Measurements from ENCODE around the gene PCDH12.

The PCDH12 gene

DNA sequence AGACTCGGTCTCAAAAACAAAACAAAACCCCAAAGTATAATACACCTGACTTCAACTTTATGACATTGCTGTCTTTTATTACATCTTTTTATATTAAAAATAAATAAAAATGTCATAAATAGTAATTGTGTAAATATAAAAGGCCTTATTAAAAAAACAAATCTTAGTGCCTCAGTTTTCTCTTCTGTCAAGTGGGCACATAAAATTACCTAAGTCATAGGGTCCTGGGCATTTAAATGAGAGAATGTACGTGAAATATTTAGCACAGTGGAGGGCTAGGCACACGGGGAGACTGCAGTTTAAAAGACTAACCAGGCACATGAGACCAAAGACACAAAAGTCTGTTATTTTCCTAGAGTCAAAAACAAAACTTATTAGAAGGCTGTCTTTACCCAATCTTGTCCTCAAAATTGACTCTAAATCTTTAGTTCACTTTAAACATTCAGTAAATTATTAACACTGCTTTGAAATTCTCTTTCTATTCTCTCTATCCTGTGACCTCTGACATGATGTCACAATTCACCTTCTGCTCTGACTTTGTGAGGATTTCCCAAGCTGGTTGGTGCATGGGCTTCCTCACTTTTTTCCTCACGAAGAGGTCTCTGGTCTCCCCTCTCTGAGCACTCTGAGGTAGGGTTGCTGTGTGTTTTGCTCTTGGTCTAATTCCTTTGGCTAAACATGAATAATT is 8.4 kb upstream of the PCDH12 start:
- no peak for DNase-seq (ENCODE audit: low spot score)

DNA sequence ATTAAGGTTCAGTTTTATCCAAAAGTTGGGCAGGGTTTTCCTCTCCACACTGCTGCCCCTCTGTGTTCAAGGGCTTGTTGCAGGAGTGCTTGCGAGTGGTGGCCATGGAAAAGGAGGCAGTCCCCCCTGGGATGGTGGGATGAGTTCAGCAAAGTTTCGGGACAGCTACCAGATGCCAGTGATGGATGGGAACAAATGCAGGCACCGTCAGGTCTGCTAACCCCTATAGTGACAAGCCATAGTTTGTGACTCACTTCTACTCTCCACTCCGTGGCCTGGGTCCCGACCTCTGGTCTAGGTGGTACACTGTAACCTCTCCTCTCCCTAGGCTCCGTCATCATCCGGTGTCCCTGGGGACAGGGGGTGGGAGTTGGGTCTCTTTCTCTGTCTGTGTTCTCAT is 7.1 kb upstream of the PCDH12 start:
- DNase-seq (ENCODE audit: low spot score) = no peak

DNA sequence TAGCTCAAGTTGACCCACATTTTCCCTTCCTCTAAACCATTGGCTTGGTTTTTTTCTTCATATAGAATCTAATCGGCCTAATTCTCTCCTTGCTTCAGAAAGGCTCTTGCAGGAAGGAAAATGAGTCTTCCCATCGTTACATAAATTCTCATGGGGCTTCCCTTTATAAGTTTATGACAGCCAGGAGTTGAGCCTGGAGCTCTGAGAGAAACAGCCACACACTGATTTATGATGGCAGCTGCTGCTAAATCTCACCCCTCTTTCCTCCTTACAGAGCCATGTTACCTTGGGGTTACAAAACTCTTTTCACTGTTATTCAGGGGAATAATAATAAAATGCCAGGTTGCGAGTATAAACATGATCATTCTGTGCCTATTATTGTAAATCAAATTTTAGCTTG is 5.7 kb upstream of the PCDH12 start:
- no peak for DNase-seq (ENCODE audit: low spot score)

DNA sequence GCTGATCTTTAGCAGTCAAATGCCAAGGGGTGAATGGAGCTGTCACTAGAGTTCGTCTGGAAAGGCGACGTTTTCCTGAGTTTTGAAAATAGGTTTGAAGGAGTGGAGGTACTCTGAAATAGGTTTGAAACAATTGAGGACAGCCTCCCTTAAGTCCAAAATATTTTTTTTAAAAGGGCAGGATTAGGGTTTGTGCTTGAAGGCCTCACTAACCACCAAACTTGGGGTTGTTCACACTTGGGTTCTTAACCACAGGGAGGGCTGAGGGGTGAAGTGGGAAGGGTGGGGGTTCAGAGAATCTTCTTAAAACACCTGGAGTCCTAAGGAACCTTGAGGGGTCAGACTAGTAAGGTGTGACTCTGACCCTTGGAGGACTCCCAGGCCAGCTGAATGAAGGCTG is 3.5 kb upstream of the PCDH12 start:
- no peak for DNase-seq (ENCODE audit: low spot score)

DNA sequence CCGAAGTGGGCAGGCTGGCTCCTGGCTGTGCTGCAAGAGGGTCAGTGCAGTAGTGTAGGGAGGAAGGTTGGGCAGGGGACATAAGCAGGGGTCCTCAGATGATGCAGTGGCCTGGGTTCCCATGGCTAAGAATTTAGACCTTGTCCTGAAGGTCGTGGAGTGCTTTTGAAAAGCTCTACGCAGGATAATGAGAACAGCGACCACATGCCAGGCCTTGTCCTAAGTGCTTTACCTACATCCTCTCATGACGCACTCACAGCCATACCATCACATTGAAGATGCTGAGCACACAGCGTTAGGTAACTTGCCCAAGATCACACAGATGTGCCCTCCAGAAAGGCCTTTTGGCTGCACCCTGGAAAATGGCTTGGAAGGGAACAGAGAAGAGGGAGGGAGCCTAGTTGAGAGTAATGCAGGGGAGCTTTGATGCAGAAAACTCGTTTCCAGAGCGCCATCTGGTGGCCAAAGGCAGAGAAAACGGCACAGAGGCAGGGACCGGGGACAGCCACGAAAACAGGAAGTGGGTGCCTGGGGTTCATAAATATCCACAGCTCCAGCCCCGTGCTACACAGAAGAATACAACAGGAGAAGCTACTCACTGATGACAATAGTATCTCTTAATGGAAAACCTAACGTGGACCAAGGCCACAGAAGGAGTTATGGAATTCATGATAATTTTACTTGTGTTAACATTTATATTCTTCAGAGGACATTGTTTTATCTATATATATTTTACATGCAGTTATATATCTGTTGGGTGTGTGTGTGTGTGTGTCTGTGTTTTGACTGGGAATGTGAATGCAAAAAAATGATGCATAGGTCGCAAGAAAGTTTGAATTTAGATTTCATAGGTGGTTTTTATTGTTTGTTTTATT is 2.7 kb upstream of the PCDH12 start:
- peak; percentile 72 for DNase-seq (ENCODE audit: low spot score)

DNA sequence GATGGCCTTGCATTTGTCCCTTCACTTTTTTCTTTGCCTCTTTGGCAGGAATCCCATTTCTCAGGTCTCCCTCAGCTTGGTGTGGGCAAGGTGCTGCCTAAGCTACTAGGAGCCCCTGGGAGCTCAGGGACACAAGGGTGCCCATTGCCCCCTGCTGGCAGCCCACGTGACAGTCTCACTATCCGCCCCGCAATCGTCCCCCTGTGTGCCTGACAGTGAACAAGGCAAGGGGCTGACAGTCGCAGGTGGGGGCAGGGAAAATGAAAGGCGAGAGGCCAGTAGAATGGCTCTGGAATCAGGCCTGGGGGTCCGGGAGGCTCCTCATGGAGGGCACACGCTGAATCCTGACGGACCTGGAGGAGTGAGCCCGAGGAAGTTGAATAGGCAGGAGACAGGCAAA is 2.0 kb upstream of the PCDH12 start:
- DNase-seq (ENCODE audit: low spot score) = no peak

DNA sequence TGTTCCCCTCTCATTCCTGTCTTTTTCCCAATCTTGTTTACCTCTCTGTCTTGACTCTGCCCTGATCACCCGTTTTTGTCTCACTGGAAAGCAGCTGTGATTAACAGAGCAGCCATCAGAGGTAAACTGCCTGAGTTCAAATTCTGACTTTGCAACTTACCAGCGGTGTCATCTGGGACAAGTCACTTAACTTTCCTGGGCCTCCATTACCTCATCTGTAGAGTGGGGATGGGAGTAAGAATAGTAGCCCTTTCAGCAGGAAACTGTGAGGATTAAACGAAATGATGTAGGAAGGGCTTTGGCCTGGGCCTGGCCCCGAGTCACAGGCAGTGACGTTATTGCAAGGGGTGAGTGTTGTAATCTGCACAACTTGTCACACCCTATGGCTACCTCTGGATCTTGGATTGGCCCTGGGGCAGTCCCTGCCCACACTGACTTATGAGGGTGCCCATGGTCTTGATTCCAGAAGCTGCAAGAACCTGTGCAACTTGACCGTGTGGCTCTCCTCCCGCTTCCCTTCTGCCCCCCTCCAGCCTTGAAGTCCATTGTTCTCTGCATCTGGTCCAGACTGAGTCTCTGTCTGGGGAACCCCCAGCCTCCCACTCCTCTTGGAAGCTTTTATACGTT is 657 bp upstream of the PCDH12 start:
- DNase-seq (ENCODE audit: low spot score) = no peak

DNA sequence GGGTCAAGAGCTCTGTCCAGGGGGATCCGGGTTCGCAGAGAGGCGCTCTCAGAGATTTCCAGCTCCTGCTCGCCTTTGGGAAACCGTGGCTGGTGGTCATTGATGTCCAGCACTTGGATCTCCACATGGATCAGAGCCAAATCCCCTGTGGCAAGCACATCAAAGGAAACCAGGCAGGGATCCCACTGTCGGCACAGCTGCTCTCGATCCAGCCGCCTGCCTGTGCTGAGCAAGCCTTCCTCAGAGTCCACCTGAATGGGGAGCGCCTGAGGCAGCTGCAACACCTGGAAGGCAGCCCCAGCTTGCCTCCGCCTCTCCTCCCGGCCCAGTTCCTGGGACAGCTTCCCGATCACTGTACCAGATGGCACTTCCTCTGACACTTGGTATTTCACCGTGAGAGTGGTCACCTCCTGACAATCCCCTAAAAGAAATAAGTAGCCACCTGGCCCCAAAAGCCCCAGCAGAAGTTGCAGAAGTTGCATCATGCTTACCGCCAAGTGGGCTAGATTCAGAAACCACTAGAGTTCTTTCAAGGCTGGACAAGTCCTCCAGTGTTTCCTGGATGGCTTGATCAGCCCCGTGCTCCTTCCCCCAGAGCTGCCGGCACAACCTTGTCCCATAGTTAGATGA is 520 bp downstream of the PCDH12 start:
- no peak for DNase-seq (ENCODE audit: low spot score)

DNA sequence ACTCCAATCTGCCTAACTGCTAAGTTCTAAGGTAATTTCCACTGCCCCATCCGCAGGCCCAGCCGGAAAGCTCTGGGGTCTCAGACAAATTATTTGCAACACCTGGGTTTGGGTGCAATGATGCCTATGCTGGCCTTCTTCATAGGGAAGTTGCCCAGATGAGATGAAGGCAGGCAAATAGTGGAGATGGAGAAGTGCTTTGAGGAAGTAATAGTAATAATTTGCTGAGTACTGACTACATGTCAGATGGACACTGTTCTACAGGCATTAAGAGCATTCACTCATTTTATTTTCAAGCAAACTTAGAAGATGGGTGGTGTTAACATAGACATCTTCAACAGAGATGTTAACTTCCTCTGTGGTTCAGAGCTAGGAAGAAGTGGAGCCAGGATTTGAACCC is 3.8 kb downstream of the PCDH12 start:
- DNase-seq (ENCODE audit: low spot score) = no peak

DNA sequence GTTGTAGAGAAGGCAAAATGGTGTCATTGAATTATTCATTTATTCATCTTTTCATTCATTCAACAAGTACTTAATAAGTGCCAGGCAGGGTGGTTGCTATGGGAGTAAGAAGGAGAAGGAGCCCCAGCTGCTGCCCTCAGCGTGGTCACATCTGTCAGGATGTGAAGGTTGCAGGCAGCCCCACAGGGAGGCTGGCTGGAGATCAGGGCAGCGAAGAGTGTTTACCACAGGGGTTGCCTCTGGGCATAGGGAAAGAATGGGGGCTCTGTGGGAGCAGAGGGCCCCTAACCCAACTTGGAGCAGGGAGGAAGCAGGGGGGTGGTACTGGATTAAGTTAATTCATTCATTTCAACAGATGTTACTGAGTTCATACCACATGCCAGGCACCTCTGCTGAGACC is 6.0 kb downstream of the PCDH12 start:
- no peak for DNase-seq (ENCODE audit: low spot score)

DNA sequence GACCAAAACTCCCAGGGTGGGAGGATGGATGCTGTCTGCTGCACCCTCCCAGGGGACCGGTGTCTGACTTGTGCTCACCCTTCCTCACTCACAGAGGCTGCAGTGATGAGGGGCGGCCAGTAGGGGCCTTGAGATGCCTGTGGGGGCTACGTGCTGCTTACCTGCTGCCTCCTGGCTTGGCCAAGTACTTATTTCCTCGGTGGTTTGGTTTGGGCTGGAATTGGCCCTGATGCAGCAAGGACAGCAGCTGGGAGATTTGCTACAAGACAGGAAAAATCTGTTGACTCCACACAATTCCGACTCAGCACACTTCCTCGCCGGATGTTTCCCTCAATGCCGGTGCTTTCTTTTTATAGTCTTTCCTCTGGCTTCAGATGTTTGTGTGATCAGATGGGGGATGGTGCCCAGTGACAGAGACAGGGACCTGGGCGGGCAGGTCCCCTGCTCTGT is 6.6 kb downstream of the PCDH12 start:
- DNase-seq (ENCODE audit: low spot score) = no peak

DNA sequence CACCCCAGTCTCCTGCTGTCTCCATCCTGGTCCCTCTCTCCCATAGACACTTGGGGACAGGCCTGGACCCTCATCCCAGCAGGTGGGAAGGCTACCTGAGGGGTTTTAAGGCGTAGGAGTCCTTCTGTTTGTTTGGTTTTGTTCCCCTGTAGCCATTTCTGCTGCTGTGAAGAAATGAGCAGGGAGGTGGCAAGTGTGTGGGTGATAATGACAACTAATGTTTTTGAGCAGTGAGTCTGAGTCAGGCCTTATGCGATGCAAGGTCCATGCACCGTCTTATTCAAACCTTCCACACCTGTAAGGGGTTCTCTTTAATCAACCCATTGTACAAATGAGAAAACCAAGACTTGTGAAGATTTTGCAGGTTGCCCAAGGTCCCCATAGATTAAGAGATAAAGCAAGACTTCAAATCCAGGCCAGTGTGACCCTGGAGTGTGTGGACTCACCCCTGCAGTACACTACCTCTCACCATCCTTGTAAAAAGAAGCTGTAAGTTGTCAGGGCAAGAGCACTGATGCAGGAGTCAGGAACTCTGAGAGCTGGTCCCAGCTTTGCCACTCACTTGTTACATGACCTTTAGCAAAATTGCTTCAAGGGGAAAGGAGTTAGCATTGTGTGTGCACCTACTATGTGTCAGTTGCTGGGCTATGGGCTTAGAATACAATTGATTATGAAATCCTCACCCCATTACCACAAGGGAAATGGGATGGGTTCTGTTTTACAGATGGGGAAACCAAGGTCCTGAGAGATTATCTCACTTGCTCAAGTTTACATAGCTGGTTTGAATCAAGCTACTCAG is 7.6 kb downstream of the PCDH12 start:
- DNase-seq (ENCODE audit: low spot score) = no peak

DNA sequence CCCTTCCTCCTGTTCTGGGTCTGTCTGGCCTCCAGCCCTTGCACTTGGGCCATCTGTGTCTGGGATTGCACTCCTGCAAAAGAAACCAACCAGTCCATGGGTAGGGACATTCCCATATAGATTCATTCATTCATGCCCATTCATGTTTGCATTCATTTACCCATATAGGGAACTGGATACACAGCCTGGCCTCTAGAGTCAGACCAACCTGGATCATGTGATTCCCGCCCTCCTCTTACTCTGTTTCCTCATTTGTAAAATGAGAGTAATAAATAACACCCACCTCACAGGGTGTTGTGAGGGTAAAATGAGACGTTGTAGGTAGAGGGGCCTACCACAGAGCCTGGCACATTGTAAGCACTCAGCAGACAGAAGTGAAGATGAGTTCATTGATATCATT is 8.5 kb downstream of the PCDH12 start:
- DNase-seq (ENCODE audit: low spot score) = no peak

DNA sequence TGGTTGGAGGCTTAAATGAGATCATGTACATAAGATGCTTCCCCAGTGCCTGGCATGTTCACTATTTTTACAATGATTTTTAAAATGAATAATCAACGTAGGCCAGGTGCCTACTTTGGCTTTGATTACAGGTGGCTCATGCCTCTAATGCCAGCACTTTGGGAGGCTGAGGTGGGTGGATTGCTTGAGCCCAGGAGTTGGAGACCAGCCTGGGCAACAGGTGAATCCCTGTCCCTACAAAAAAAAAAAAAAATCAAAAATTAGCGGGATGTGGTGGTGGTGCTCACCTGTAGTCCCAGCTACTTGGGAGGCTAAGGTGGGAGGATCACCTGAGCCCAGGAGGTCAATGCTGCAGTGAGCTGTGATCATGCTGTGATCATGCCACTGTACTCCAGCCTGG is 9.2 kb downstream of the PCDH12 start:
- no peak for DNase-seq (ENCODE audit: low spot score)

DNA sequence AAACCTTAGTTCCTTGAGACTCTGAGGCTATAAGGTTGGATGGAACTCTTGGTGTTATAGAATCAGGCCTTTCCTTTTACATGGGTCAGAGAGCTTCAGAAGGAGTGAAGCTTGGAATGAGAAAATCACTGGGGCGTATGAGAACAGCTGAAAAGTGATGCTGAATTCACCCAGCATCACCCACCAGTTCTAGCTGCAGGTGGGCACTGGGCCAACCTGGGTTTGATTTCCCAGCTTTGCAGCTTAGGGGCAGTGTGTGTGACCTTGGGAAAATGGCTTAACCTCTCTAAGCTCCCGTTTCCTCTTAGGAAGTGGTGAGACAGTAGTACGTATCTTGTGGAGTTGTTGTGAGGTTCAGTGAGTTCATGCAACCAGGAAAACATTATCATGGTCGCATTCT is 10.7 kb downstream of the PCDH12 start:
- DNase-seq (ENCODE audit: low spot score) = no peak

DNA sequence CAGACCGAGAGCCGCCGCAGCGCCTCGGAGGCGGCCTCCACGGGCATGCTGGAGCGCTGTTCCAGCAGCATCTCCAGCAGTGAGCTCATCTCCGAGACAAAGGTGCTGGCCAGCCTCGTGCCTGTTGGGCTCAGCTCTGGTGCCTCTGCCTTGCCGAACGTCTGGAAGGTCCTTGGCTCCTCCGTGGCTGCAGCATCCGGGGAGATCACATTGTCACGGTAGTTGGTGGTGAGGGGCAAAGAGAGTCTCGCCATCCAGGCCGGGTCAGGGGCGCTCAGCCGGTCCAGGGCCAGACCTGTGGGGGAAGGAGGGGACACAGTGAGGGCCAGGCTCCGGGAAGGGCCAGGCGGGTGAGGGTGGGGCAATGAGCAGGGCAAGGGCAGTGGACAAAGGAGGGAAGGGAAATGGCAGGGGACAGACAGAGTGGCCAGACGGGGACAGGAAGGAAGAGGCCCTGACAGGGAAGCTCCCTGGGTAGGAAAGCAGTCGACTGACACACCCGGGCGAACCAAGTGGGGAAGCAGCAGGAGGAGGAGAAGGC is 12.4 kb downstream of the PCDH12 start:
- DNase-seq (ENCODE audit: low spot score) = peak; percentile 74

DNA sequence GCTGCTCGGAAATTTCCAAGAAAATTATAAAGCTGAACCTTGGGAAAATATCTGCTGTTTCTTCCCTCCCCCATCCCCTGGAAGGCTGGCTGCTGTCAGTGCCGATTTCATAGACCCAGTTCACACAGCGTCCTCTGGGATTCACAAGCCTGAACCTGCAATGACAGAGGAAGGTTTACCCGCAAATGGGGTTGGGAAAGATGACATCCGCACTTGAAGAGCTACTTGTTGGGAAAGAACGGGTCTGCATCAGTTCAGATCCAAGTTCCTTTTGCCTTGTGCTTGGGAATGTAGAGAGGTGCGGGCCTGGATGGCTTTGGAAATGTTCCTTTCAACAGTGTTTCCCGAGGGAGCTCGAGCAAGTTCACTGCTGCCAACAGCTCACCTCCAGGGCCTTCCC is 13.9 kb downstream of the PCDH12 start:
- no peak for DNase-seq (ENCODE audit: low spot score)

DNA sequence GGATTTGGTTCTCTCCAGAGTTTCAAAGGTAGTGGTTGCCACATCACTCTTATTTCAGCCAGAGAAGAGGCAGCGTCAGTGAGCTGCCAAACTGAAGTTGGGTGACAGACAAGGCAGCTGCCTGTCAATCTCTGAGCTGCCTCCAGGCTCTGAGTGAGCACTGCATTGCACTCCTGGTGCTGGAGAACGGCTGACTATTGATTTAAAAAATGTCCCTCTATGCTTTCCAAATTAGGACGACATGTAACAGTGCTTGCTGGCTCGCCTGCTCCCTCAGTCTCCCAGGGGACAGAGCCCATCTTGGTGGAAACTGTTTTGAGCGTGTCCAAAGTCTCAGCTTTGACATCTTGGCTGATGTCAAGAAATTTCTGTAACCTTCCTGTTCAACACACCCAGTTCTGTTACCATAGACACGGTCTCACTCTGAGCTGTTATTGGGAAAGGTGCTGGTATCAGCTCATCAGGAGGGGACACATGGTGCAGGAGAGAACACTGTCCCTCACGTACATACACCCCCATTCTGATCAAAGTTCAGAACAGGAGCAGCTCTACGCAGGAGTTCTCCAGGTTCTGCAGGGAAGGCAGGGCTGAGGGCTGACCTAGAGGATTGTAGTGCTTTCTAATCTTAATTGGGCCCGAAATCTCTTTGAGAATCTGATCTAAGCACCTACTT is 15.7 kb downstream of the PCDH12 start:
- DNase-seq (ENCODE audit: low spot score) = no peak

DNA sequence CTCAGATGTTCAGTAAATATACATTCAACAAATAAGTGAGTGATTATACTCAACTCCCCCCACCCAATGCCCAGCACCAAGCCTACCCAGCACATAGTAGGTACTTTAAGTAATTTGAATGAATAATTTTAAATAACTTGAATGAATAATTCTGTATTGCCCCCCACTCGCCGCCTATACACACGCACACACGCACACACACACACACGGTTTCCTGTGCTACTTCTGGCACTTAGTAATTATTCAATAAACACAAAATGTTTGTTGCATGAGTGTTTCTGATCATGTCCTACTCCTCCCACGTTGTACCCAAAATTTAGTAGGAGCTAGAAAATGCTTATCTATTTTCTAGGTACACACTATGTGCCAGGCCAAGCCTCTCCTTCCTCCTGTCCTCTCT is 16.2 kb downstream of the PCDH12 start:
- no peak for DNase-seq (ENCODE audit: low spot score)

DNA sequence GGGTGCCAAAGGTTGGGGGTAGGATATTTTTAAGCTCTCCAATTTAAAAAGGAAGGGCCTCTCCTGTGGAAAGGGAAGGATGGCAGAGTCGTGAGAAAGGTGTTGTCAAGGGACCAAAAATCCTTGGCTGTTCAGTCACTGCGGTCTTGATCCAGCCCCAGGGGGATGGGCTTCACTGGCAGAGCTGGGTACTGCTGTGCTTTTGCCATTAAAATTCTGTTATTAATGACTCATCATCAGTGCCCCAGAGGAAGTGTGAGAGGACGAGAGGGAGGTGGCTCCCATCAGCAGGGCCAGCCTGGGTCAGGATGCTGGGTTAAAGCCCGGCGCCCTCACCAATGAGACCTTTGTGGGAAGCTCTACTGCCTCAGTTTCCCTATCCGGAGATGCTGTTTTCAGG is 16.7 kb downstream of the PCDH12 start:
- DNase-seq (ENCODE audit: low spot score) = no peak

DNA sequence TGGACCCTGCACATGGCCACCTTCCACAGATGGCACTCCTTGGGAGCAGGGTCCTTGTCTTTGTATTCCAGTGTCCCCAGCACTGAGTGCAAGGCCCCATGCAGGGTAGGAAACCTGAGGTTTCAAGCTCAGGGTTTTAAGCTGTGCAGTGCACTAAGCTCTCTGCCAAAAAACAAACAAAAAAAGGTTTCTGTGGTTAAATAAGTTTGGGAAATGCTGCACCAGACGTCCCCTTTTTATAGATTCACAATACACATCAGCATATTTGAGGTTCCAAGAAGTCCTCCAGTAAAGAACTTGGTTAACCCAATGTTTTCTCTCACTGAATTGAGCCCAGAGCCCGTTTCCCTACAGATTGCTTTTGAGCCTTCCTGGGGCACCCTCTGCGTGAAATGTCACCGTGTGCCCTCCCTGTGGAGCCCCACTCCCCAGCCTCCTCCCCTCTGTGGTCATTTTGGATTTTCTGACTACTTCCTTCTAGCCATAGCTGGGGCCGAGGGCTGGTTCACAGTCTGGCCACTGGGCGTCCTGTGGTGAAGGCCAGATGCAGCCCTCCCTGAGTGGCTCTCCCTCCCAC is 17.2 kb downstream of the PCDH12 start:
- DNase-seq (ENCODE audit: low spot score) = no peak

All from kidney capillary endothelial cell (primary cell).